Hematopoietic multipotent progenitor cell treated with erythropoietin and hydrocortisone succinate and interleukin-3 and kit ligand, for 4 days (in vitro differentiated cells): ENCODE measurements around the gene HPS5.
"Not testable (repeated sequence)": the region's sequence is repeated elsewhere in the genome, so short reads cannot be mapped to it uniquely, and the experiment has no call there.

ENCODE experiments used
- DNase-seq: peaks from one replicate; pipeline ENCODE4 v3.0.0-alpha.2; 2015

HPS5 gene

DNA sequence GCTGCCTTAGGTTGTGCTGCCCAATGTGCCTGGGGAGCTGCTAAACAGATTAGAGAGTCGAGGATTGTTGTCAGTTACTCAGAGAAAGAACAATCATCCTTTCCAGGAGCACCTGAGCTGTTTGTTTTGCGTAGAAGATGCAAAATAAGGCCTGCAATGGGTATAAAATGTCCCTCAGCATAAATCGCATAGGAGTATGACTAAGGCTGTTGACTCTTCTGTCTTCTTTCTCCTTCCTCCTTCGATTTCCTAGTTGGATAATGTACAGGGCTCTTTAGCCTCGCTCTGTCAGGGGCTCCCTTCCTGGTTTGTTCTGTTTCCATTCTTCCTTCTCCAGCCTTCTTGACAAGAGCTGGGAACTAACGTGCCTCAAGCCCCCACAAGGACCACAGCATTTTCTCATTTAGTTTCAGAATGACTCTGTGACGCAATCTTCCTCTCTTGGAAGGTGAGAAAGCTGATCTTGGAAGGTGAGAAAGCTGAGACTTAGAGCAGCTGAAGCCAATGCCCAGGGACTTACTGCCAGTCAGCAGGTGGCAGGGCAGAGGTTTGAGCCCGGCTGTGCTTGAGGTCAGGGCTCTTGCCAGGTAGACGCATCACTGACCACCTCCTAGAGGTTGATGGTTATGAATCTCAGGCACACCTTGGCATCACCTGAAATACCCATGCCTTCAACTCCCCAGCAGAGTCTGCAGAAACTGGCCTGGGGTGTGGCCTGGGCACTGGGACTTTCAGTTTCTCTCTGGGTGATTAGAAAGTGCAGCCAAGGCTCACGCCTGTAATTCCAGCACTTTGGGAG lies 54.4 kb downstream of the HPS5 start:
- not testable (repeated sequence) for DNase-seq

- DNase-seq, result no peak
Observed at GRCh38 chr11:18265949-18266348, 56.0 kb downstream of the HPS5 start, which contains the start of gene SAA1. TSS of gene SAA1 (plus strand) at chr11:18266264. CDS start at chr11:18266888, 624 bp downstream.

DNA sequence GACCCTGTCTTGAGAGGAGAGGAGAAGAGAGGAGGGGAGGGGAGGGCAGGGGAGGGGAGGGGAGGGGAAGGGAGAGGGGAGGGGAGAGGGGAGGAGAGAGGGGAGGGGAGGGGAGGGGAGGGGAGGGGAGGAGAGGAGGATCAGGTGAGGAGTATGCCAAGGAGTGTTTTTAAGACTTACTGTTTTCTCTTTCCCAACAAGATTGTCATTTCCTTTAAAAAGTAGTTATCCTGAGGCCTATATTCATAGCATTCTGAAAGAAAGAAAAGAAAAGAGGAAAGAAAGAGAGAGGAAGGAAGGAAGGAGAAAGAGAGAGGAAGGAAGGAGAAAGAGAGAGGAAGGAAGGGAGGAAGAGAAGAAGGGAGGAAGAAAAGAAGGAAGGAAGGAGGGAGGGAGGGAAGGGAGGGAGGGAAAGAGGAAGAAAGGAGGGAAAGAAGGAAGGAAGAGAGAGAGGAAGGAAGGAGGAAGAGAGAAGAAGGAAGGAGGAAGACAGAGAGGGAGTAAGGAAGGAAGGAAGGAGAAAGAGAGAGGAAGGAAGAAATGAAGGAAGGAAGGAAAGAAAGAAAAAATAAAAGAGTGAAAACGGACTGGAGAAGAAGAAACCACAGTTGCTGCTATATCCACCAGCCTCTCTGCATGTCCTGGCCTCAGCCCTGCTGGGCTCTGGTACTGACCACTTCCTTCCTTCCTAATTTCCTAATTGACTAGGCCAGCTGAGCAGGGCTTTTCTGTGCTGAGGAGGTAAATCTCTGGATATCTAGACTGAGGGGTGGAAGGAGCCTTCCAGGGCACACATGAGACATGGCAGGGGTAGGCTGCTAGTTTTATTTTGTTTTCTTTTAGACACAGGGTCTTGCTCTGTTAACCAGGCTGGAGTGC lies 57.0 kb downstream of the HPS5 start:
- no peak for DNase-seq

- no peak for DNase-seq
Observed at GRCh38 chr11:18264035-18264434, 57.9 kb downstream of the HPS5 start.

DNA sequence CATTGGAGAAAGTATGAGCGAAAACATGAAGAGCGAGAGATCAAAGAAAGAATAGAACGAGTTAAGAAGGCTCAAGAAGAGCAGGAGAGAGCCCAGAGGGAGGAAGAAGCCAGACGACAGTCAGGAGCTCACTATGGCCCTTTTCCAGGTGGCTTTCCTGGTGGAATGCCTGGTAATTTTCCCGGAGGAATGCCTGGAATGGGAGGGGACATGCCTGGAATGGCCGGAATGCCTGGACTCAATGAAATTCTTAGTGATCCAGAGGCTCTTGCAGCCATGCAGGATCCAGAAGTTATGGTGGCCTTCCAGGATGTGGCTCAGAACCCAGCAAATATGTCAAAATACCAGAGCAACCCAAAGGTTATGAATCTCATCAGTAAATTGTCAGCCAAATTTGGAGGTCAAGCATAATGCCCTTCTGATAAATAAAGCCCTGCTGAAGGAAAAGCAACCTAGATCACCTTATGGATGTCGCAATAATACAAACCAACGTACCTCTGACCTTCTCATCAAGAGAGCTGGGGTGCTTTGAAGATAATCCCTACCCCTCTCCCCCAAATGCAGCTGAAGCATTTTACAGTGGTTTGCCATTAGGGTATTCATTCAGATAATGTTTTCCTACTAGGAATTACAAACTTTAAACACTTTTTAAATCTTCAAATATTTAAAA lies 59.1 kb downstream of the HPS5 start:
- DNase-seq, result not testable (repeated sequence)

DNA sequence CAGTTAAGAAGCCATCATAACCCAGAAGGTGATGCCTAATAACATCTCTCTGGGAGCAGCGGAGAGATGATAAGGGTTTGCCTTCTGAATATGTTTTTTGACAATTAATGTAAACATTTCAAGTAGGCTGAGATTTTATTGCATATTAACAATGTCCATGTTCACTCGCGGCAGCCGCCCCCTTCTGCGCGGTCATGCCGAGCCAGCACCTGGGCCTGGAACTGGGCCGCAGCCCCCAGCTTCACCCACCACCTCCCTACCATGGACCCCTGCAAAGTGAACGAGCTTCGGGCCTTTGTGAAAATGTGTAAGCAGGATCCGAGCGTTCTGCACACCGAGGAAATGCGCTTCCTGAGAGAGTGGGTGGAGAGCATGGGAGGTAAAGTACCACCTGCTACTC lies 60.2 kb downstream of the HPS5 start:
- no peak for DNase-seq

- no peak for DNase-seq
Observed at GRCh38 chr11:18259259-18259658, 62.7 kb downstream of the HPS5 start.

GRCh38 chr11:18254781-18255361 lies 67.1 kb downstream of the HPS5 start:
- no peak for DNase-seq

- DNase-seq, result no peak
Observed at GRCh38 chr11:18253778-18254338, 68.1 kb downstream of the HPS5 start.

DNA sequence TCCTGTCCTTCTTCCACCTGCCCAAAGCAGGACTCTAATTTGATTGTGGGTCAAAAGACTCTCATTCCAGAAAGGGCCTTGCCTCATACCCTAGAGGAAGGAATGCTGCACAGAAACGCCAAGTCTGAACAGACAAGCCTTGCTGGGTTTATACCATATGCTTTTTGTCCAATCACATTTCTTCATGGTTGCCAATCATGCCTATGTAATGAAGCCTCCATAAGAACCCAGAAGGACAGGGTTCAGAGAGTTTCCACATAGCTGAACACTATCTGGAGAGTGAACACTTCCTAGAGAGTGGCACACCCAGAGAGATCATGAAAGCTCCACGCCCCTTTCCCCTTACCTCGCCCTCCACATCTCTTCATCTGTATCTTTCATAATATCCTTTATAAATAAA lies 68.7 kb downstream of the HPS5 start:
- DNase-seq, result peak; percentile 50

GRCh38 chr11:18248561-18248960 lies 73.4 kb downstream of the HPS5 start, which contains the start of gene SAA2:
TSS of gene SAA2 (minus strand) at chr11:18248668. CDS start at chr11:18248011, 657 bp downstream.
- DNase-seq, result no peak

GRCh38 chr11:18247191-18247581 lies 74.8 kb downstream of the HPS5 start:
- not testable (repeated sequence) for DNase-seq

- not testable (repeated sequence) for DNase-seq
Observed at GRCh38 chr11:18246379-18247190, 75.4 kb downstream of the HPS5 start.

DNA sequence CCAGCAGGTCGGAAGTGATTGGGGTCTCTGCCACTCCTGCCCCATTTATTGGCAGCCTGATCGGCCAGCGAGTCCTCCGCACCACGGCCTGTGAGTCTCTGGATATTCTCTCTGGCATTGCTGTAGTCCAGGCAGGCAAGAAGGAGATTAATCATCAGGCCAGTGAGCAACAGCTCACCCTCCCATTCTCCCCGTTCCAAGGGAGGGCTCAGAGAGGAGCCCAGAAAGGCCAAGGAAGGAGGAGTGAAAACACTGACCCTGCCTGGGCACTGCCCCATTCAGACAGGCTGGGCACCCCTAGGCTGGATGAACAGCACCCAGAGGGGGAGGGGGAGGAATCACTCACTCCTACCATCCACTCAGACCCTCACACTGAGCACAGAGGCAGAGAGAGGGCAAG lies 76.5 kb downstream of the HPS5 start:
- no peak for DNase-seq

GRCh38 chr11:18243783-18244362 lies 78.1 kb downstream of the HPS5 start:
- peak; percentile 85 for DNase-seq

- no peak for DNase-seq
Observed at GRCh38 chr11:18239655-18240054, 82.3 kb downstream of the HPS5 start.

DNA sequence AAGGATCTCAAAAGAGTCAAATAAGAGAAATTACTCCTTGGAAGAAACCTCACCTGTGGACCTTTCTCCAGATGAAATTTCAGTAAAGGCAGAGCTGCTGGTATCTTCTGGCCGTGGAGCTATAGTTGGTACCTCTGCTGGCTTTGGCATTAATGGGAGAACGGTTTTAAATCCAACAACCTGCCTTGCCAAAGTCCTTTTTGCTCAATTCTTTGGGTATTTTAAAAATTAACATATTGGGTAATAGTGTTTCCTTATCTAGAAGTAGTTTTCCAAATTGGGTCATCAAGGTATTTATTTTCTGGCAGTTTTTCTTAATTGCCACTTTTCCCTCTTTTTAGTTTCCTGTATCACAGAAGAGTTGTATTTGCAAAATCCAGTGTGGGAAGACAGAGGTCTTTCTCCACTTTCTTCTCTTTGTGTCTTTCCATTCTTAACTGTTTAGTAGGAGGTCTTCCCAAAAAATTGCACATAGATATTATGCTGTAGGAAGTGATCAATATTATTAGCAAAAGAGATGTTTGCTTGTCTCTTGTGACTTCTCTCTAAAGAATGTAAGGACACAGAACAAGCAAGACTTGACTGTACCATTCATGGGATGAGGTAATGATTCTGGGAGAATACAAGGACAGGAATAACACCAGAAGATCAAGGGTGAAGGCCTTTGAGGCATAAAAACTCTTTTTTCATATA lies 85.1 kb downstream of the HPS5 start, which contains the start of gene SAA4:
TSS of gene SAA4 (minus strand) at position 139 of the 693 bp plus-strand sequence. CDS start 876 bp downstream, outside the sequence.
- no peak for DNase-seq

DNA sequence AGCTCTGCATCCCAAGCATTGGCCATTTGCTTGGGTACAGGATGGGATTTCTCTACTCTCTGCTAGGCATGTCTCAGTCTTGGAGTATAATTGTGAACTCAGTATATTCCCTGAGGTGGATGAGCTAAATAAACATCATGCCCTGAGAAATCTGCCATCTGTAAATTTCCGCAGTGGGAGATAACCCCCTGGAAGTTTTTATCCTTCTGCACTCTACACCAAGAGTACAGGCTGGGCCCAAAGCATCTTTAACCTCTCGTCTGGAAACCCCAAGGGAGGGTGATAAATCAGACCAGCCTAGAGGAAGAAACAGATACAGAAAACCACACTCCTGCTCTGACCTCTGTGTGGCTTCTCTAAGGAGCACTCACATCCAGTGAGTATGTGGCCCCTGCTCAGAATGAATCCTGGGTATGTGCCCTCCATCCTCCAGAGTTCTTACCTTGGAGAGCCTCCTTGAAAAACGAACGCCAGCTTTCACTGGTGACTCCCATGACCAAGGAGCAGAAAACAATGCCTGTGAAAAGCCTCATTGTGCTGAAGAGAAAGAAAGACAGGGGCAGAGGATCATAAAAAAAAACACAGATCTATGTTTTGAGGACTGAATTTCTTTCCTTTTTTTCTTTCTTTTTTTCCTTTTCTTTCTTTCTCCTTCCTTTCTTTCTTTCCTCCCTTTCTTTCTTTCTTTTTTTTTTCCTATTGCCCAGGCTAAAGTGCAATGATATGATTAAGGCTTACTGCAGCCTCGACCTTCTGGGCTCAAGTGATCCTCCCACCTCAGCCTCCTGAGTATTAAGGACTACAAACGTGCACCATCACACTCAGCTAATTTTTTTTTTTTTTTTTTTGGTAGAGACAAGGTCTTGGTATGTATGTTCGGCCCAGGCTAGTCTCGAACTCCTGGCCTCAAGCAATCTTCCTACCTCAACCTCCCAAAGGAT lies 86.3 kb downstream of the HPS5 start:
- DNase-seq, result no peak

- no peak for DNase-seq
Observed at GRCh38 chr11:18233912-18234311, 88.0 kb downstream of the HPS5 start.
